Hepatocyte (in vitro differentiated cells): Measurements from ENCODE around the gene CLN5. TPM values are rescaled to one million over a fixed set of nuclear protein-coding genes. Genes with fewer than 3 reads are reported as not detected.

Source experiments
- DNase-seq: peaks from one replicate; pipeline ENCODE4 v3.0.0-alpha.2; 2016; ENCODE audit warnings: low spot score
- H2AFZ ChIP-seq: fragments of 200-600 bp; sonication (generic); 2 replicates; pipeline ENCODE4 v1.6.0; 2016; ENCODE audit warnings: antibody characterized with exemption, mild to moderate bottlenecking
- H3K27ac ChIP-seq: fragments of 200-600 bp; sonication (generic); 2 replicates; pipeline ENCODE4 v1.5.1; 2016; ENCODE audit warnings: mild to moderate bottlenecking
- H3K27me3 ChIP-seq: fragments of 200-600 bp; sonication (generic); 2 replicates; pipeline ENCODE4 v1.6.1; 2016
- H3K36me3 ChIP-seq: fragments of 200-600 bp; sonication (generic); replicated peaks from 2 replicates; pipeline ENCODE4 v1.5.1; 2016; ENCODE audit warnings: low read depth; ENCODE audit not compliant: insufficient read depth
- H3K4me1 ChIP-seq: fragments of 200-600 bp; sonication (generic); 2 replicates; pipeline ENCODE4 v1.5.1; 2016; ENCODE audit warnings: mild to moderate bottlenecking, moderate library complexity; ENCODE audit not compliant: insufficient read depth
- H3K4me2 ChIP-seq: fragments of 200-600 bp; sonication (generic); 2 replicates; pipeline ENCODE4 v1.6.0; 2016
- H3K4me3 ChIP-seq: fragments of 200-600 bp; sonication (generic); 2 replicates; pipeline ENCODE4 v1.5.1; 2016; ENCODE audit warnings: mild to moderate bottlenecking
- H3K79me2 ChIP-seq: fragments of 200-600 bp; sonication (generic); 2 replicates; pipeline ENCODE4 v1.6.0; 2017; ENCODE audit warnings: mild to moderate bottlenecking
- H3K9me2 ChIP-seq: fragments of 200-600 bp; sonication (generic); replicated peaks from 2 replicates; pipeline ENCODE4 v1.6.0; 2017; ENCODE audit warnings: mild to moderate bottlenecking; ENCODE audit not compliant: insufficient read depth
- H3K9me3 ChIP-seq: fragments of 200-600 bp; sonication (generic); 2 replicates; pipeline ENCODE4 v1.5.1; 2016; ENCODE audit warnings: low read depth, mild to moderate bottlenecking
- H4K20me1 ChIP-seq: fragments of 200-600 bp; sonication (generic); 2 replicates; pipeline ENCODE4 v1.6.0; 2016; ENCODE audit warnings: mild to moderate bottlenecking; ENCODE audit not compliant: insufficient read depth, poor library complexity, severe bottlenecking
- CTCF ChIP-seq: fragments of 200-600 bp; sonication (generic); IDR thresholded peaks from 2 replicates; pipeline ENCODE4 v1.5.1; 2016; ENCODE audit warnings: antibody characterized with exemption, mild to moderate bottlenecking; ENCODE audit not compliant: poor library complexity
- EZH2 ChIP-seq: fragments of 200-600 bp; sonication (generic); IDR thresholded peaks from 2 replicates; pipeline ENCODE4 v1.6.1; 2016; ENCODE audit warnings: antibody characterized with exemption, mild to moderate bottlenecking, borderline replicate concordance
- EZH2phosphoT487 ChIP-seq: fragments of 200-600 bp; sonication (generic); IDR thresholded peaks from one replicate; pipeline ENCODE4 v1.6.1; 2018; ENCODE audit warnings: antibody characterized with exemption, mild to moderate bottlenecking, low read depth, moderate library complexity; ENCODE audit not compliant: unreplicated experiment, severe bottlenecking
- WGBS: methylation state at CpG from one replicate; pipeline ENCODE4 v1.1.6; 2016; ENCODE audit warnings: low lambda C conversion rate; ENCODE audit errors: missing lambda C conversion rate; 5-methylcytosine and 5-hydroxymethylcytosine counted together
- polyA plus RNA-seq: library from polyadenylated mRNA; unstranded; fragments of >200 nt; fragmentation: Nextera tagmentation; extraction: Ambion mirVana; gene quantifications from 2 replicates; pipeline ENCODE4 v1.2.1, GENCODE V29; 2016
- total RNA-seq: library from RNA; depleted of rRNA; stranded (reverse); fragments of >200 nt; gene quantifications from 2 replicates; pipeline ENCODE4 v1.2.3, GENCODE V29; 2014

The CLN5 gene
- total and polyA plus RNA-seq, 2 experiments from 2014 or later: 31.5 to 45.2 TPM

GRCh38 chr13:77042566-77043177 lies 50.8 kb downstream of the CLN5 start:
- Histone ChIP-seq H3K4me1 (peaks cover 4% of the 10 kb centered on the region), H4K20me1 (no peaks in the 10 kb centered on the region), H3K9me3 (no peaks in the 10 kb centered on the region), H3K4me3 (no peak overlapping the region), H3K9me2 (no peaks in the 10 kb centered on the region), H2AFZ (no peak overlapping the region), H3K79me2 (no peaks in the 10 kb centered on the region), H3K4me2 (peak overlapping the region; percentile 0), H3K27ac (peak overlapping the region; percentile 46), H3K36me3 (no peaks in the 10 kb centered on the region), H3K27me3 (no peaks in the 10 kb centered on the region)
- TF ChIP-seq EZH2phosphoT487 (no peak), EZH2 (no peak), CTCF (no peak)
- peak; percentile 16 for DNase-seq
- 60% methylated on average over 5 of the region's 5 CpGs for WGBS

DNA sequence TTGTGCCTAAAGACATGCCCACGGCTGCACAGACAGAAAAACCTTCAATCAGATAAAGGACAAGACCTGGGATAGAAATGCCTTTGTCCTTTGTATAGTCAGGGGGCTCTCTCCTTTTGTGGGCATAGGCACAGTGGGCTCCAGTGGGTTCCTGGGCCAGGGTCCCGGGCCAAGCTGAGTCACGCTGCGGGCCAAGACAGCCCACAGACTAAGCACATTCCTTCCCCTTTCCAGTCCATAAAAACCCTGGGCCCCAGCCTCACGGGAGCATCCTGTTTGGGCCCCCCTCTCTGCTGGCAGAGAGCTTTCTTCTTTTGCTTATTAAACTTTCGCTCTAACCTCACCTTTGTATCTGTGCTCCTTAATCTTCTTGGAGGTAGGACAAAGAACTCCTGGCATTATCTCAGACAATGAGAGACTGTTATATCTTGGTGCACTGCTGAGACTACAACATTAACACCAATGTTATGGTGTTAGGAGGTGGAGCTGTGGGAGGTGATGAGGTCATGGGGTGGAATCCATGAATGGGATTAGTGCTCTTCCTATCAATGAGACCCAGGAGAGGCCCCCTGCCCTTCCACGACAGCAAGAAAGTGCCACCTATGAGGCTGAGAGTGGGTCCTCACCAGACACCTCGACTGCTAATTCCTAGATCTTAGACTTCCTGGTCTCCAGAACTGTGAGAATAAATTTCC lies 55.9 kb downstream of the CLN5 start:
- Histone ChIP-seq H3K4me2 (no peak overlapping the region), H3K79me2 (no peaks in the 10 kb centered on the region), H3K36me3 (no peaks in the 10 kb centered on the region), H3K27ac (no peak overlapping the region), H3K9me3 (no peaks in the 10 kb centered on the region), H3K9me2 (no peaks in the 10 kb centered on the region), H4K20me1 (no peaks in the 10 kb centered on the region), H3K4me3 (no peak overlapping the region), H3K27me3 (no peaks in the 10 kb centered on the region), H3K4me1 (peaks cover 4% of the 10 kb centered on the region), H2AFZ (no peak overlapping the region)
- WGBS: 83% methylated on average over 8 of the region's 8 CpGs
- DNase-seq: no peak
- TF ChIP-seq EZH2 (no peak), CTCF (no peak), EZH2phosphoT487 (no peak)

- H3K27me3 ChIP-seq: no peaks in the 10 kb centered on the region
- no peak for DNase-seq
- H2AFZ ChIP-seq: no peak overlapping the region
- H3K4me1 ChIP-seq: no peaks in the 10 kb centered on the region
- no peak overlapping the region for H3K27ac ChIP-seq
- no peak overlapping the region for H3K4me3 ChIP-seq
- no peaks in the 10 kb centered on the region for H3K9me3 ChIP-seq
- no peak for TF ChIP-seq CTCF
- no peak for TF ChIP-seq EZH2phosphoT487
- TF ChIP-seq EZH2: no peak
- H3K79me2 ChIP-seq: no peaks in the 10 kb centered on the region
- H3K36me3 ChIP-seq: no peaks in the 10 kb centered on the region
- H4K20me1 ChIP-seq: no peaks in the 10 kb centered on the region
- WGBS: 72% methylated on average over 4 of the region's 4 CpGs
- H3K9me2 ChIP-seq: no peaks in the 10 kb centered on the region
- H3K4me2 ChIP-seq: no peak overlapping the region
Observed at GRCh38 chr13:77048681-77049080, 56.8 kb downstream of the CLN5 start.
